Esophagus squamous epithelium (tissue), 4 donors: ENCODE data around the gene MPL.

Experiments
- CTCF ChIP-seq, 6 experiments: fragments of 450-650 bp in 4 of 6; fragments of 200-600 bp in 2 of 6; sonication (generic) in 2 of 6; IDR thresholded peaks; one replicate each; pipeline ENCODE4 v1.5.1; 2016 to 2019; ENCODE audit warnings: antibody characterized with exemption in 6 of 6, mild to moderate bottlenecking in 4 of 6, moderate library complexity in 4 of 6
- POLR2A ChIP-seq, 4 donors: fragments of 450-650 bp; IDR thresholded peaks; one replicate each; pipeline ENCODE4 v1.6.1; 2017; ENCODE audit warnings: antibody characterized with exemption in 4 of 4, mild to moderate bottlenecking in 4 of 4, moderate library complexity in 3 of 4

- TF ChIP-seq CTCF (IDR thresholded peaks at IDR 0.05) = no peak
- TF ChIP-seq POLR2A (IDR thresholded peaks at IDR 0.05) = no peak
Observed at GRCh38 chr1:43288785-43289706, 48.6 kb upstream of the MPL start.
